ENCODE measurements around the gene SLC23A1.

SLC23A1 gene

GRCh38 chr5:139340051-139340450 is 43.0 kb downstream of the SLC23A1 start:
- no peak for TF ChIP-seq CTCF (IDR thresholded peaks at IDR 0.05; ENCODE audit: low read depth, low read length, missing control alignments)
- H3K4me3 ChIP-seq (replicated peaks; ENCODE audit: low read depth, low read length), result no peak overlapping the region
- DNase-seq (ENCODE audit: extremely low read depth, low read depth), result no peak

- no peak for DNase-seq (ENCODE audit: extremely low read depth, low read depth)
- no peak overlapping the region for H3K4me3 ChIP-seq (replicated peaks; ENCODE audit: low read depth, low read length)
- TF ChIP-seq CTCF (IDR thresholded peaks at IDR 0.05; ENCODE audit: low read depth, low read length, missing control alignments), result no peak
These were observed 47.3 kb downstream of the SLC23A1 start for GRCh38 chr5:139335811-139336210.

All from HFF-Myc (cell line).